Endothelial cell of umbilical vein (primary cell): ENCODE data around the gene PTPRD. TPM values are rescaled to one million over a fixed set of nuclear protein-coding genes. Genes with fewer than 3 reads are reported as not detected.

Experiments used
- BruUV-seq: library from RNA; stranded (reverse); fragments of 400-500 nt; replicated peaks from 2 replicates; lab custom pipeline; 2021; lab: Mats Ljungman, UMichigan
- CTCF ChIA-PET: fragments of 300-600, 350-600 bp; sonication (Branson Sonifier 250); formaldehyde crosslinking; loops from one replicate; lab custom pipeline; 2021; ENCODE audit warnings: antibody characterized with exemption, inconsistent platforms; lab: Charles Lee
- POLR2A ChIA-PET: fragments of 300-600, 350-600 bp; sonication (Branson Sonifier 250); formaldehyde crosslinking; loops from one replicate; lab custom pipeline; 2021; ENCODE audit warnings: antibody characterized with exemption, inconsistent platforms; lab: Charles Lee
- DNase-seq: peaks from one replicate; pipeline ENCODE4 v3.0.0-alpha.2; 2011; ENCODE audit warnings: low read depth, low spot score
- FAIRE-seq: peaks from 2 replicates; lab custom pipeline; 2011; peaks lifted over from hg19 to GRCh38; lab: Jason Lieb, UNC
- H2AFZ ChIP-seq: 2 replicates; pipeline ENCODE4 v1.6.0; 2012; ENCODE audit warnings: low read depth, low read length, control low read depth, inconsistent platforms
- H3K27ac ChIP-seq: 2 replicates; pipeline ENCODE4 v1.5.1; 2011; ENCODE audit warnings: low read depth, mild to moderate bottlenecking, control low read depth, low read length, moderate library complexity; ENCODE audit not compliant: insufficient read depth
- H3K27me3 ChIP-seq, 2 experiments: 2 replicates each; pipeline versions ENCODE4 v1.6.0 to v1.6.1; 2011; ENCODE audit warnings: low read length in 2 of 2, mixed read lengths in 1 of 2; ENCODE audit not compliant: control insufficient read depth in 2 of 2, insufficient read depth in 2 of 2
- H3K36me3 ChIP-seq, 2 experiments: 2 replicates in 1 of 2; 3 replicates in 1 of 2; pipeline ENCODE4 v1.5.1; 2011; ENCODE audit warnings: low read length in 2 of 2, mild to moderate bottlenecking in 1 of 2, moderate library complexity in 1 of 2; ENCODE audit not compliant: control insufficient read depth in 2 of 2, insufficient read depth in 2 of 2; ENCODE audit errors: extremely low read depth in 1 of 2
- H3K4me1 ChIP-seq: 3 replicates; pipeline ENCODE4 v1.5.1; 2011; ENCODE audit warnings: mild to moderate bottlenecking, low read length; ENCODE audit not compliant: control insufficient read depth, insufficient read depth; ENCODE audit errors: extremely low read depth
- H3K4me2 ChIP-seq: 2 replicates; pipeline ENCODE4 v1.6.1; 2011; ENCODE audit warnings: low read length, control low read depth, mixed read lengths; ENCODE audit not compliant: insufficient read depth
- H3K4me3 ChIP-seq, 3 experiments: fragments of 200-600 bp in 1 of 3; sonication (generic), shearing (Covaris generic) in 1 of 3; replicated peaks in 1 of 3; 2 replicates each; pipeline ENCODE4 v1.5.1; 2011 to 2016; ENCODE audit warnings: control low read depth in 3 of 3, low read length in 3 of 3, mild to moderate bottlenecking in 2 of 3, inconsistent platforms in 1 of 3, low read depth in 1 of 3, moderate library complexity in 1 of 3; ENCODE audit not compliant: insufficient read depth in 1 of 3
- H3K79me2 ChIP-seq: 2 replicates; pipeline ENCODE4 v1.6.0; 2012; ENCODE audit warnings: low read length, inconsistent platforms; ENCODE audit not compliant: control insufficient read depth, insufficient read depth
- H3K9ac ChIP-seq: replicated peaks from 2 replicates; pipeline ENCODE3; 2011; ENCODE audit warnings: low read length, control low read depth; ENCODE audit not compliant: insufficient read depth; ENCODE audit errors: extremely low read depth
- H3K9me1 ChIP-seq: replicated peaks from 3 replicates; pipeline ENCODE4 v1.6.0; 2011; ENCODE audit warnings: mild to moderate bottlenecking, low read length; ENCODE audit not compliant: control insufficient read depth, insufficient read depth; ENCODE audit errors: extremely low read depth
- H3K9me3 ChIP-seq: replicated peaks from 2 replicates; pipeline ENCODE4 v1.5.1; 2012; ENCODE audit warnings: low read length, inconsistent platforms; ENCODE audit not compliant: control insufficient read depth, insufficient read depth
- H4K20me1 ChIP-seq: replicated peaks from 2 replicates; pipeline ENCODE3; 2011; ENCODE audit warnings: mild to moderate bottlenecking, low read length; ENCODE audit not compliant: control insufficient read depth, insufficient read depth; ENCODE audit errors: extremely low read depth
- EZH2 ChIP-seq: IDR thresholded peaks from 2 replicates; pipeline ENCODE4 v1.6.1; 2012; ENCODE audit warnings: borderline replicate concordance, low read depth, mild to moderate bottlenecking, moderate library complexity, low read length, inconsistent platforms; ENCODE audit not compliant: severe bottlenecking
- GATA2 ChIP-seq: IDR thresholded peaks from 2 replicates; pipeline ENCODE4 v1.7.0; 2011; ENCODE audit warnings: low read depth, mild to moderate bottlenecking, moderate library complexity, mixed read lengths, low read length; ENCODE audit not compliant: insufficient read length, insufficient read depth
- POLR2A ChIP-seq: IDR thresholded peaks from 2 replicates; pipeline ENCODE4 v1.6.1; 2012; ENCODE audit warnings: low read depth, mild to moderate bottlenecking, control low read depth, low read length
- dilution Hi-C: fragments of 300-500 bp; cut with MboI; formaldehyde crosslinking; loops from one replicate; pipeline ENCODE4 v1.15.0; 2019; ENCODE audit warnings: low sequenced_read_pairs; ENCODE audit not compliant: extremely low pct_ligation_motif_present
- intact Hi-C: fragments of 100-400 bp; cut with micrococcal nuclease; formaldehyde crosslinking; loops from one replicate; pipeline ENCODE4 v1.10.0; 2022
- polyA plus RNA-seq, 4 experiments: library from polyadenylated mRNA; depleted of rRNA in 3 of 4; stranded (reverse) in 3 of 4; unstranded in 1 of 4; fragments of >200 nt; gene quantifications; 2 replicates each; pipeline versions ENCODE4 v1.2.1 to v1.2.3, GENCODE V29; 2011 to 2012; ENCODE audit warnings: missing spikeins in 1 of 4
- total RNA-seq: library from RNA; stranded (reverse); gene quantifications from 2 replicates; pipeline ENCODE4 v1.2.3, GENCODE V29; 2021
- TF ChIP-seq, protein P1 (sequence below), 2 donors: IDR thresholded peaks; 1 replicate in 1 of 2; 2 replicates in 1 of 2; pipeline ENCODE4 v1.5.1; 2011; ENCODE audit warnings: low read length in 2 of 2, mild to moderate bottlenecking in 2 of 2, moderate library complexity in 2 of 2, control low read depth in 1 of 2, inconsistent platforms in 1 of 2, low read depth in 1 of 2; ENCODE audit not compliant: insufficient read depth in 1 of 2; ENCODE audit errors: extremely low read depth in 1 of 2
- TF ChIP-seq, protein P2 (sequence below): IDR thresholded peaks from 2 replicates; pipeline ENCODE4 v1.6.1; 2011; ENCODE audit not compliant: insufficient read depth, insufficient read length

The PTPRD gene
- total and polyA plus RNA-seq, 2 donors (not counting 3 experiments of a cell fraction or from before 2014, with no cell fraction given) = 5.5 to 5.7 TPM

DNA sequence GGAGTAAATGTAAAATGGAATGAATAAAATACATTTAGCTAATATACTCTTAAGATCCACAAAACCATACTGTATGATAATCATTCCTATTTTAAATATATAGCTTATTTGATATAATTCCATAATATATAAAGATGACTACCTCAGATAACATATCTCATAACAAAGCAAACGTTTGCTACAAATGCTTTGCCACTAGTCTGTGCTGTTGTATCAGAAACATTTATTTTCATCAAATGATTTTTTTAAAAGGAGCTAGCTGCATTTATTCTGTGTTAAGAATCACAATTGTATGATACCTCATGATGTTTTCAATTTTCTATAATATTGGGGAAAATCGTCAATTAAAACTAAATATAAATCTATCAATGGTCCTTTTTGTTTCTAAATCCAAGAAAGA is 567.2 kb downstream of the PTPRD start:
- H3K36me3 ChIP-seq = no peaks in the 10 kb centered on the region
- ChIA-PET CTCF (interaction anchor here (0.7 to 3.1 kb wide), 30 partner anchors 8 to 811 kb away, joined by 3 to 46 read pairs (median 4); no protein-coding TSS in a partner anchor), POLR2A (interaction anchor here (0.6 kb wide), 2 partner anchors 13 to 219 kb away, joined by 3 read pairs; no protein-coding TSS in a partner anchor)
- no peaks in the 10 kb centered on the region for H3K4me1 ChIP-seq
- no peak overlapping the region for H3K4me2 ChIP-seq
- TF ChIP-seq EZH2 = no peak
- TF ChIP-seq, protein P1, sequence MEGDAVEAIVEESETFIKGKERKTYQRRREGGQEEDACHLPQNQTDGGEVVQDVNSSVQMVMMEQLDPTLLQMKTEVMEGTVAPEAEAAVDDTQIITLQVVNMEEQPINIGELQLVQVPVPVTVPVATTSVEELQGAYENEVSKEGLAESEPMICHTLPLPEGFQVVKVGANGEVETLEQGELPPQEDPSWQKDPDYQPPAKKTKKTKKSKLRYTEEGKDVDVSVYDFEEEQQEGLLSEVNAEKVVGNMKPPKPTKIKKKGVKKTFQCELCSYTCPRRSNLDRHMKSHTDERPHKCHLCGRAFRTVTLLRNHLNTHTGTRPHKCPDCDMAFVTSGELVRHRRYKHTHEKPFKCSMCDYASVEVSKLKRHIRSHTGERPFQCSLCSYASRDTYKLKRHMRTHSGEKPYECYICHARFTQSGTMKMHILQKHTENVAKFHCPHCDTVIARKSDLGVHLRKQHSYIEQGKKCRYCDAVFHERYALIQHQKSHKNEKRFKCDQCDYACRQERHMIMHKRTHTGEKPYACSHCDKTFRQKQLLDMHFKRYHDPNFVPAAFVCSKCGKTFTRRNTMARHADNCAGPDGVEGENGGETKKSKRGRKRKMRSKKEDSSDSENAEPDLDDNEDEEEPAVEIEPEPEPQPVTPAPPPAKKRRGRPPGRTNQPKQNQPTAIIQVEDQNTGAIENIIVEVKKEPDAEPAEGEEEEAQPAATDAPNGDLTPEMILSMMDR (IDR thresholded peaks at IDR 0.05; ENCODE audit: extremely low read depth in 1 of 2, insufficient read depth in 1 of 2, low read depth in 1 of 2, low read length in 2 of 2) = peak; percentile 11 to 42
- dilution Hi-C loops = no loop called here
- no peaks in the 10 kb centered on the region for H3K9me1 ChIP-seq
- FAIRE-seq = peak; percentile 31
- no TSS peak for BruUV-seq
- H2AFZ ChIP-seq = no peak overlapping the region
- H4K20me1 ChIP-seq = no peaks in the 10 kb centered on the region
- intact Hi-C loops = no loop called here
- no peak overlapping the region for H3K9ac ChIP-seq
- no peaks in the 10 kb centered on the region for H3K79me2 ChIP-seq
- H3K9me3 ChIP-seq = no peaks in the 10 kb centered on the region
- DNase-seq = peak; percentile 58
- no peaks in the 10 kb centered on the region for H3K27me3 ChIP-seq
- H3K4me3 ChIP-seq = no peak overlapping the region
- no peak overlapping the region for H3K27ac ChIP-seq

DNA sequence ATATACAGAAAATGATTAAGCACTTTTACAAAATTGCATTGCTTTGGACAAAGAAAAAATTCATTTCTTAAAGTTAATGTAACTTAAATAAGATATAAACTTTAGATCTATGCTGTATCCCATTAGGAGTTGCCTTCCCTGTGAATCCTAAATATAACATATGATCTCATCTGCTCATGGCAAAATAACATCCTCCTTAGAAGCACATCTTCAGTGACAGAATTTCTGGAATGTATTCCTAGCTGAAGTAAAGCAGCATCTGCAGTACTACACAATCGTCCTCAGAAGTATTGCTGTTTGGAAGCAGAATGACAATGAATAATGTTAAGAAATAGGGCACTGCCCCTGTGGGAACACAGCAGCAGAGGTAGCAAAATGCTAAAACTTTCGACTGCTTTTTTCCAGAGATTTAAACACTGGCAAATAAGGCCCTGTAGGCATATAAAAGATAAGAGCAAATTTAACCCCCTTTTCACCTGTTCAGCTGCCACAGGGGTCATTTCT is 571.0 kb downstream of the PTPRD start:
- Histone ChIP-seq H3K4me3 (no peak overlapping the region), H3K27ac (no peak overlapping the region), H3K4me2 (no peak overlapping the region), H3K36me3 (no peaks in the 10 kb centered on the region), H2AFZ (no peak overlapping the region), H3K9ac (no peak overlapping the region), H3K27me3 (no peaks in the 10 kb centered on the region), H4K20me1 (no peaks in the 10 kb centered on the region), H3K4me1 (no peaks in the 10 kb centered on the region), H3K9me1 (no peaks in the 10 kb centered on the region), H3K79me2 (no peaks in the 10 kb centered on the region), H3K9me3 (no peaks in the 10 kb centered on the region)
- no TSS peak for BruUV-seq
- no peak for FAIRE-seq
- DNase-seq = no peak
- dilution Hi-C loops (no loop called here), intact Hi-C loops (no loop called here)
- TF ChIP-seq, protein P2, sequence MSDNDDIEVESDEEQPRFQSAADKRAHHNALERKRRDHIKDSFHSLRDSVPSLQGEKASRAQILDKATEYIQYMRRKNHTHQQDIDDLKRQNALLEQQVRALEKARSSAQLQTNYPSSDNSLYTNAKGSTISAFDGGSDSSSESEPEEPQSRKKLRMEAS = no peak
- TF ChIP-seq GATA2 (no peak), POLR2A (no peak)
- POLR2A ChIA-PET = no interaction called here
- CTCF ChIA-PET = interaction anchor here (2.2 kb wide), 1 partner anchor 18 kb away, joined by 7 read pairs; no protein-coding TSS in a partner anchor
